Astrocyte (in vitro differentiated cells and primary cell): ENCODE results near the gene RPL35.

Source experiments
- CTCF ChIP-seq: IDR thresholded peaks from 2 replicates; pipeline ENCODE4 v1.5.1; 2011; ENCODE audit warnings: low read depth, mild to moderate bottlenecking, inconsistent platforms, low read length, moderate library complexity; ENCODE audit not compliant: insufficient read depth
- EZH2 ChIP-seq: IDR thresholded peaks from 2 replicates; pipeline ENCODE4 v1.6.1; 2012; ENCODE audit warnings: mild to moderate bottlenecking, low read length, inconsistent platforms; ENCODE audit not compliant: insufficient read depth

GRCh38 chr9:124861342-124862229 lies at the start of gene RPL35, which contains the start of gene ARPC5L:
- TF ChIP-seq CTCF (no peak), EZH2 (no peak)
